Stimulated activated CD4-positive, alpha-beta T cell treated with anti-CD3 and anti-CD28 coated beads, Interleukin-12 subunit alpha, Interleukin-12 subunit beta, amount 100 ng/mL, for 4 hours (primary cell): ENCODE measurements around the gene MICALL2.
A peak's percentile ranks its signal among the peaks of the same experiment; 100 is the strongest.

Experiments used
- DNase-seq: peaks from one replicate; pipeline ENCODE4 v3.0.0-alpha.2; 2020

The MICALL2 gene

DNA sequence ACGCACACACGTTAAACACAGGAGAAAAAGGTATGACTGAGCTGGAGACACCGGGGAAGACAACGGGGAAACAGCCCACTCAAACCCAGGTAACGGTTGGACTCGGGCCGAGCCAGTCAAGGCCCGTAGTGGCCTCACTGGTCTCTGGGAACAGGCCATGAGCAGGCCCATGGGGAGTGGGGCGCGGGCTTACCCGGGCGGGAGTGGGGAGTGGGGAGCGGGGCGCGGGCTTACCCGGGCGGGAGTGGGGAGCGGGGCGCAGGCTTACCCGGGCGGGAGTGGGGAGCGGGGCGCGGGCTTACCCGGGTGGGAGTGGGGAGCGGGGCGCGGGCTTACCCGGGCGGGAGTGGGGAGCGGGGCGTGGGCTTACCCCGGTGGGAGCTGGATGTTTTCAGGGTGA is 33.4 kb upstream of the MICALL2 start:
- no peak for DNase-seq

DNA sequence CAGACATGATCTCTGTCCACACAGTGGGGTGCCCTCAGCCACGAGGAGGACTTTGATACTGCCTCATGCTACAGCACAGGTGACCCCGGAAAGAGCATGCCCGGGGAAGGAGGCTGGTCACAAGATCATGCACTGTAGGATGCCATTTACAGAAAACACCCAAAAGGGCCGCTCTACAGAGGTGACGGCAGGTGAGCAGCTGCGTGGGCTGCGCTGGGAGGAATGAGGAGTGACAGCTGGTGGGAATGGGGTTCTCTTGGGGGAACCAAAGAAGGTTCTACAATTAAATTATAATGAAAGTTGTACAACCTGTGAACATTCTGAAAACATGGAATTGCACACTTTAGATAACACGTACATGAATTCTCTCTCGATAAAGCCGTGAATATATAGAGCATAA is 33.0 kb upstream of the MICALL2 start:
- DNase-seq = no peak

- DNase-seq = no peak
Observed at GRCh38 chr7:1490837-1491236, 31.6 kb upstream of the MICALL2 start.

- no peak for DNase-seq
Observed at GRCh38 chr7:1489336-1489735, 30.1 kb upstream of the MICALL2 start.

- DNase-seq = no peak
Observed at GRCh38 chr7:1488016-1488415, 28.7 kb upstream of the MICALL2 start.

GRCh38 chr7:1487466-1487865 is 28.2 kb upstream of the MICALL2 start:
- DNase-seq = no peak

DNA sequence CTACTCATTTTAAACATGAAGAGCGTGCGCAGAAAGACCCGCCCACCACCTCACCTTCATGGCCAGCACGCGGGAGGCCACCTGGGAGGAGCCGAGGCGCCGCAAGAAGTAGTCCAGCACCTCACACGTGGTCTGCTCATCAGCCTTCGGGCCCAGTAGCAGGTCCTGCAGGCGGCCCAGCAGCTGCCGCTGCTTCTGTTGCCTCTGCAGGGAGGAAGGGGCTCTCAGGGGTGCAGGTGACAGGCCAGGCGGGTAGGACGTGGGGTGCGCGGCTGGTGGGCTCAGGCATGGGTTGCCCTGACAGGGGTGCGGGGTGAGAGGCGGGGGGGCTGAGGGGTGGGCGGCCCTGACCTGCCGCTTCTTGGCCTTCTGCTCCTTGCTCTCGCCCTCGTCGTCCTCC is 27.3 kb upstream of the MICALL2 start:
- DNase-seq = no peak

GRCh38 chr7:1485156-1485555 is 25.9 kb upstream of the MICALL2 start:
- no peak for DNase-seq

DNA sequence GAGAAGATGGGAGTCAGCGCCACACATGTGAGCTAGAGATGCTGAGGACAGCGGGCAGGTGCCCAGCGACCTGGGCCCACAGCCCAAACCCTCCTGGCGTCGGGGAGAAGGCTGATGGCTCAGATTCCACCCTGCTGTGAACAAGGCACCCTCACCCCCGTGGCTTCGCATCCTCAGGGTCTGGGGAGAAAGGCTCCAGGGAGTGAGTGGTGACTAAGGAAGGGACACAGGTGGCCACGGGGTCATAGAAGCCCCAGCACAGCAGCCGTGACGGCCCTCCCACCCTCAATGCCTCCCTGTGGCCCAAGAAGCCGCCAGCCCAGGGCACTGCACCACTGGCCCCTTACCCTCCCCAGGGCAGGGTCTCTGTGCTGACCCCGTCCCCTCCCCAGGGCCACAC is 25.3 kb upstream of the MICALL2 start:
- DNase-seq = no peak

- no peak for DNase-seq
Observed at GRCh38 chr7:1483536-1484505, 24.6 kb upstream of the MICALL2 start.

DNA sequence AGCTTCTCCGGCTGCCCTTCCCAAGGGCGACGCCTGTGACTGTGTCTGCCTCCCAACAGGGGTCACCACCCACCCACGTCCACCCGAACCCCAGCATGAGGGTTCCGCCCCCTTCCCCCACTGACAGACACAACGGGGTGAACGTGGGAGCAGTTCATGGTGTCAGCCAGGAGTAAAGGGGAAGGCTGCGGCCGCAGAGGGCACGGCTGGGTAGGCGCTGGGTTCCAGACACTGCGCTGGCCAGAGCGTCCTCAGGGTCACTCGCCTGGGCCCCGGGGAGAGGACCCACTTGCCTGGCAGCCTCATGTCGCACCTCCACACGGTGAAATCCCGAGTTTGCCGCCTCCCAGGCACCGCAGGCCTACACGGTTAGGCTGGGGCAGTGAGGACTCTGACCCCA is 23.8 kb upstream of the MICALL2 start:
- no peak for DNase-seq

DNA sequence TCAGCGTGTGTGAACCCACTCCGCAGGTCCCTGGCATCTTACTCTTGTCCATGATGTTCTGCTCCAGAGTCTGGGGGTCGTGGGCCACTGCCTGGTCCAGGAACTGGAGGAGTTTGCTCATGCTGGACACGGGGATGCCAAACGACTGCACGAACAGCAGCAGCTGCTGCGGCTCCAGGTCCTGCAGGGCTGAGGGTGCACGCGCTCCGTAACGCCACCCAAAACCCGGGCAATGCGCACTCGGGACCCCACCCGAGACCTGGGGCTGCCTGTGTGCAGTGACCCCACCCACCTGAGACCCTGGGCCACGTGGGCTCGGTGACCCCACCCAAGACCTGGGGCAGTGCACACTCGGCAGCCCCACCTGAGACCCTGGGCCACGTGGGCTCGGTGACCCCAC is 22.0 kb upstream of the MICALL2 start:
- no peak for DNase-seq

DNA sequence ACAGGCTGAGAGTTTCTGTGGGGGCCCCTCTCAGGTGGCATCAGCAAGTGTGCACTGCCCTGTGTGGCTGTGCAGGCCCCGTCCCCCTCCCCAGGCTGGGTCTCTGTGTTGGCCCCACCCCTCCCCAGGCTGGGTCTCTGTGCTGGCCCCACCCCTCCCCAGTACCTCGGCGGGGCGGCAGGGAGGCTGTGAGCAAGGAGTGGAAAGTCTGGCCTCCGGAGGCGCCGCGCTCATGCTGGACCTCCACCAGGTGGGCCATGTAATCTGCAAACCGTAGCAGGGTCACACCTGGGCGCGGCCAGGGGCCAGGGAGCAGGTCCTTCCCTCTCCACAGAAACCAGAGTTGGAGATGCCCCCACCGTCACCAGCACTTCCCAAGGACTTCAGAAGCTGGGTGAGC is 21.4 kb upstream of the MICALL2 start:
- no peak for DNase-seq

- no peak for DNase-seq
Observed at GRCh38 chr7:1479287-1479686, 20.0 kb upstream of the MICALL2 start.

- no peak for DNase-seq
Observed at GRCh38 chr7:1478480-1478879, 19.2 kb upstream of the MICALL2 start.

DNA sequence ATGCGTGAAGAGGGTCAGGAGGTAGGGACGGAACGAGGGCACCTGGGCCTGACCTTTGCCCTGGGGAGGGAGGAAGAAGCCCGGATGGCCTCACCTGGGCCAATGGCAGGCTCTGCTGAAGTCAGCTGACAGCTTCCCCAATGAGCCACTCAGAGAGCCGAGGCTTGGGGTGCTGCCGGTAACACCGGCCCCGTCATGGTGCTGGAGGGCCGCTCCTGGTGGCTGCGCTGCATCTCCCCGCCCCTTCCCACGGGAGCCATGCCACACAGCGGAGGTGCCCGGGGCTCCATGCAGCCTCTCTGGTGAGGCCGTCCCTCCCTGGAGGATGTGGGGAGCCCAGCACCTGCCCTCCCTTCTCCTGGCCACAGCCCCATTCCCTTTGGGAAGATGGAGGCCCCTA is 17.6 kb upstream of the MICALL2 start:
- no peak for DNase-seq

GRCh38 chr7:1475991-1476390 is 16.7 kb upstream of the MICALL2 start:
- no peak for DNase-seq

DNA sequence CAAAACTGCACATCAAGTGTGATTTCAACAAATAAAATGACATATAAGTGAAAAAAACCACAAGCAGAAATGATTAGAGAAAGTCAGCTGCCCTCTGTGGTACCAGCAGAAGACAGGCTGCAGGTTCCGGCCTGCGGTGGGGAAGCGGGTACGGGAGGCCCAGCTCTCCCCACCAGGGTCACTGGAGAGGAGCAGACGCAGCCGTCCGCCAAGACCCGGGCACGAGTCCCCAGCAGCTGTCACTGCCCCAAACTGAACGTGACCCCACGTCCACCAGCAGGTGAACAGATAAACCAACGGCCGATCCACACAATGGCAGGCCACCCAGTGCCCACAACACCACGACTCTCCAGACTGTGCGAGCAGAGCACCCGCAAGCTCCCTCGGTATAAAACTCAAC is 16.1 kb upstream of the MICALL2 start:
- DNase-seq = no peak

GRCh38 chr7:1474736-1475135 is 15.5 kb upstream of the MICALL2 start:
- no peak for DNase-seq

DNA sequence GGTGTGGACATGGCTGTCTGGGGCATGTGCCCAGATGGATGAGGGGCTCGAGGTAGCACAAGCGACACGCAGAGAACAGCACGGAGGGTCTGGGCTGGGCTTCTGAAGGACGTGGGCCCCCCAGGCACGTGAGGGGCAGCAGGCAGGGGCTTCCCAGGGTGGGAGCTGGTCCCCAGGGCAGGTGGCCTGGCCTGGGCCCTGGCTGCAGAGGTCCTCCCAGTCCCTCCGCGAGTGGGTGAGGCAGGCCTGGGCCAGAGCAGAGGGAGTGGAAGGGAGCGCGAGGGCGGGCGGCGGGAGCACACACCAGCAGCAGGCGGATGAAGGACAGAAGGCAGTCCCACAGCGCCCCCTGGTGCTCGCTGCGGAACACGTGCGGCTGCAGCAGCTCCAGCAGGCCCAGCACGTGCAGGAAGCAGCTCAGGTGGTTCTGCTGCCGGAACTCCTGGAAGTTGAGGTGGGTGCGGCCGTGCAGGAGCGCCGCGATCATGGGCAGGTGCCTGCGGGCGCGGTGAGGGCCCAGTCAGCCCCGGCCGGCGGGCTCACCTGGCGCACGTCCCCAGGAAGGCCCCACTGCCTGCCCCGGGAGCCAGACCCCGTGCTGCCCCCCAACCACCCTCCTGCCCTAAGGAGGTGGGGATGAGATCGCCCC is 14.7 kb upstream of the MICALL2 start:
- peak; percentile 88 for DNase-seq

- DNase-seq = no peak
Observed at GRCh38 chr7:1470901-1471300, 11.6 kb upstream of the MICALL2 start.

DNA sequence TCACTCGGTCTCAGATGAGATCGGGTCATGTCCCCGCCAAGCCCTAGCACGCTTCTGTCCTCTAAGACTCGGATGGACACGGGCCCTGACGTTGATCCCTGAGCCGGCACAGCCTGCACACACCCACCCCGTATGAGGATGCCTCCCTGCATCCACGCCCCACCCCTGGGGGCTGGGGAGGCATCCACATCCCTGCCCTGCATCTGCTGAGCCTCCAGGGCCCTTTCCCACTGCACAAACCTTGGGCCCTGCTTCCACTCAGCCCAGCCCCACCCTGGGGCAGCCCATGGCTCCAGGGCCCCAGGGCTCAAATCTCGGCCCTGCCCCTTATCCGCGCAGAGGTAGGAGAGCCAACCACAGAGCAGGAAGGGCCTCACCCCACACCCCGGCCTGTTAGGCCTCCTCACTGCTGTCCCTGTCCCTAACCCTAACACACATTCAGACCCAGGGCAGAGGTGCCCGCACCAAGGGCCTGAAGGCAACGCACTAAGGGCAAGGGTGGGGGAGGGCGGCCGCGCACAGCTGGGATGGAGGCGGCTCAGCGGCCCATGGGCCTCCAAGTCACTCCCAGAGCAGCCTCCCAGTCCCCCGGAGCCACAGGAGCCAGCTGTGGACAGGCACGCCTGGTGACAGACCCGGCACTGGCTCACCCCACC is 9.5 kb upstream of the MICALL2 start:
- no peak for DNase-seq

DNA sequence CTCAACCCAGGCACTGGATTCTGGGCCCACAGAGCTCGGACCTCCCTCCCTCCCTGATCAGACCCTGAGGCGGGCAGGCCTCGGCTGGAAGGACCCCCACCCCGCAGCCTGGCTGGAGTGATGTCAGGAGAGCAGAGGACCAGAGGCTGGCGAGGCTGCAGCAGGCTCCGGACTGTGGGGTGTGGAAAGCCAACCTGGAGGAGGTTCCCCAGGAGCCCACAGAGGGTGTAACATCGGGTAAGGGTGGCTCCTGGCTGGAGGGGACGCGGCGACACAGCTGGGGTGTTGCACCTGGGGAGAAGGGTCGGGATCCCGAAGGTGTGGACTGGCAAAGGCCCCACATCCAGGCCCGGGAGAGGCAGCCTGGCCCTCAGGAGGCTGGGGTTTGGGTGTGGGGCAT is 8.9 kb upstream of the MICALL2 start:
- no peak for DNase-seq
